HG02852 (cell line): ENCODE results near the gene LHFPL3.
"Not testable (repeated sequence)": the region's sequence is repeated elsewhere in the genome, so short reads cannot be mapped to it uniquely, and the experiment has no call there.

Experiments
- ATAC-seq: cut with Tn5 transposase; IDR thresholded peaks from one replicate; pipeline ENCODE4 v1.9.1; 2021; ENCODE audit warnings: mild to moderate bottlenecking, moderate library complexity; ENCODE audit not compliant: unreplicated experiment

LHFPL3 gene

DNA sequence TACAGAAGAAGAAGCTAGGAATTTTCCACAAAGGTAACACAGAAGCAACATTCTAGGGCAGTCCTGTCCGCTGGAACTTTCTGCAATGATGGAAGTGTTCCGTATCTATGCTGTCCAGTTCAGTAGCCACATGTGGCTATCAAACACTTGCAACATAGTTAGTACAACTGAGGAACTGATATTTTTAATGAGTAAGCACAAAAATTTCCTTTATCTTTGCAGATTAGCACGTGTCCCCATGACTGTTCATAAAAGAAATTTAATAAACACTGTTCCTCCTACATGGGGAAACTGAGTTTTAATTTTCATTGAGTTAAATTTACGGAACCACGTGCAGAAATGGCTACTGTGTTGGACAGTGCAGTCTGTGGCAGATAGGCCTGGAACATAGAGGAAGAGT, 349.2 kb downstream of the LHFPL3 start:
- ATAC-seq: no peak

DNA sequence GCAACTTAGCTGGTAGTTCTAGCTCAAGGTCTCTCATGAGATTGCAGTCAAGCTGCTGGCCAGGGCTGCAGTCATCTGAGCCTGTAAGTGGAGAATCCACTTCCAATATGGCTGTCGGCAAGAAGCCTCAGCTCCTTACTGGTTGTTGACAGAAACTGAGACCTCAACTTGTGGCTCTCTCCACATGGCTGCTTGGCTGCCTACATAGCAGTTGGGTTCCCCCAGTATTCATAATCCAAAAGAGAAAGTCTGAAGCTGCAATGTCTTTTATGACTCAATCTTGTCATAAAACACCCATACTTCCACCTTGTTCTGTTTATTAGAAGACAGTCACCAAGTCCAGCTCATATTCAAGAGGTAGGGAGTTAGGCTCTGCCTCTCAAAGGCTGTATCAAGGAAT, 350.7 kb downstream of the LHFPL3 start:
- ATAC-seq: no peak

DNA sequence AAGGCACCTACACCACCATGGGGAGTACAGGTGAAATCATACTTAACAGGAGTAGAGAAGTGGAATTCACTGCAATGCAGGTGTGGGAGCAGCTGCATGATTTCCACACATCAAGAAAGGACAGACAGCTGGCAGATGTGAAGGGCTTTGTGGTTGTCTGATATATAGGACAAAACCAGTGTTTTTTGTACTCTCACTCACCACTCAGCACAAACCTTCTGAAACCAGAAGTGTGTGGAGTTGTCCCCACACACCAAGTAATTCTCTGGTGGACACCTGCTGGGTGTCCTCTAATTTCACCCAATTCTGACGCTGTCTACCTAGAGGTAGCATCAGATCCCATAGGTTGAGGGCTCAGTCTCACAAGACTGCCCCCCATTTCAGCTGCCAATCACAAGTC, 357.9 kb downstream of the LHFPL3 start:
- no peak for ATAC-seq

DNA sequence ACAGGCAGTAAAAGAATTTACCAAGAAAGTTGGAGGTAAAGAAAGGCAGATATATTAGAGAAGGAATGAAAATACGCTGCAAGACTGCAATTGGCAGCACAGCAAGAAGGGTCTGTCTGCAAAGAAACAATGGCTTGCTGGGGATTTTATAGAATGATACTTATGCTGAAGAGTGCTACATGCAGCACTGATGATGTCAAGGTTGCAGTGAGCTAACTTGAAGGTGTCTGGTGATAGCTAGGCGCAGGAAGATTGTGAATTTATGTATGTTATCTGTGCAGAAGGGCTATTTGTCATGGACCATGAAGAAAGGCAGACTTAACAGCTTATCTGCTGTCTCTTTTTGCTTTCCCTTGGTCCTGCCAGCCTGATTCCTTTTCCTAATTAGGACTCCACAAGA, 366.3 kb downstream of the LHFPL3 start:
- no peak for ATAC-seq

DNA sequence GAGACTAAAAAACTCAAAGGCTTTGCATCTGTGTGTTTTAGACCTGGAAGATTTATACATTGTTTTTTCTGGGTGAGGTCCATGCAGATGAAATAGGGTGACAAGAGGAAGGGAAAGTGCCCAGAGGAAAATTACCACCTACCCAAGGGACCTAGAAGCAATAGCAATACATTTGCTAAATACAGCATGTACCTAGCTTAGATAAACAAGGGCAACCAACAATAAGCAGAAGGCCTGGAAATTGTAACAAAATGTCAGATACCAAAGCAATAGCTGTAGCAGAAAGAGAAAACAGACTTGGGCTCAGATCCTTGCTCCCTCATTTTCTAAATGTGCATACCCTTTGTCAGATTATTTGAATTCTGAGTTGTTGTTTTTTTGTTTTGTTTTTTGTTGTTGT, 367.2 kb downstream of the LHFPL3 start:
- no peak for ATAC-seq

DNA sequence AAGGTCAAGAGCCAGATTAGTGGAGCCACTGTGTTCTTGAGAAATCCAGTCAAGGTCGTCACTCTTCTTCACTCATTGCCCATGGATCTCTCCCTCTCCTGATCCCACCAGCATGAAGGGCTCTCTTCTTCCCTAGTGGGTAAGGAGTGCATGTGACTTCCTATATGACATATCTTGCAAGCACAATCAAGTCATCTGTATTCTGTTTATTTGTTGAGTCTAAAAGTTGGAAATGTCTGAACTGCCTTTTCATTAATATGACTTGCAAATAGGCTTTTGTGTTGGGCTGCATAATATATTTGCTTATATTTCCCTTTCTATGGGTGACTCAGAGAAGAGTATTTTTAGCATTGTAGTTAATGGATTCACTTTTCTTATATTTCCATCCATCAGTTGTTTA, 371.9 kb downstream of the LHFPL3 start:
- ATAC-seq: no peak

DNA sequence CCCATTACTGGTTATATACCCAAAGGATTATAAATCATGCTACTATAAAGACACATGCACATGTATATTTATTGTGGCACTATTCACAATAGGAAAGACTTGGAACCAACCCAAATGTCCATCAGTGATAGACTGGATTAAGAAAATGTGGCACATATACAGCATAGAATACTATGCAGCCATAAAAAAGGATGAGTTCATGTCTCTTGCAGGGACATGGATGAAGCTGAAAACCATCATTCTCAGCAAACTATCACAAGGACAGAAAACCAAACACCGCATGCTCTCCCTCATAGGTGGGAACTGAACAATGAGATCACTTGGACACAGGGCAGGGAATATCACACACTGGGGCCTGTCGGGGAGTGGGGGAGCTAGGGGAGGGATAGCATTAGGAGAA, 392.6 kb downstream of the LHFPL3 start:
- not testable (repeated sequence) for ATAC-seq

DNA sequence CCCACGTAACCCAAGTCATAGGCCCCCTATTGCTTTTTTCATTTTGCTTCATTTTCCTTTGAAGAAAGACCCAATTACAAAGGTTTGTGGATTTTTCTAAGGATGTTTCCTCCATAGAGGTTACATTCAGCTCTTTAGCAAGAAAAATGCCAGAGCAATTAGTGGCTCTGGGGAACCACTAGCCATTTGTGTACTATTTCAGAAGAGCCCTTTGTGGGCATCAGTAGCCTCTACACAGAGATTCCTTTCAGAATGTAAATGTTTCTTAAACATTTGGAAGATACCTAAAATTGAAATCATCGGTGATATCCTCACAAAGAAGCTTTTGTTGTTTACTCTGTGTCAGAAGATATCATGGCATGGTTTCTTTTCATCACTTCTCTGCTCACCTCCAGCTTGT, 394.6 kb downstream of the LHFPL3 start:
- no peak for ATAC-seq

DNA sequence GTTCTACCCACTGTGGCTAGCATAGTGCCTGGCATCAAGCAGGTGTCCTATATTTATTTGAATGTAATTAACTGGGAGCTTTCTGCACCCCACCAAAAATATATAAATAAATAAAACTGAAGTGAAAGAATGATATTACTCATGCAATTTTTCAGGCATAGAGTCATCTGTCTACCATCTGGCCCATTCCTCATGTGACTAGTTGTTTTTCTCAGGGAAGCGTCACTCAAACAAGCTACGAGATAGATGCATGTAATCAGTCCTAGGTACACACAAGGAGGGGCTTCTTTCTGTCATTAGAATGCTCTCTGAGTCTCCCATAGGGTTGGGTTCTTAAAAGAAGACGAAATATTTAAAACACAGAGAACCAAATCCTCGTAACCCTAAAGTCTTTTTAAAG, 430.1 kb downstream of the LHFPL3 start:
- ATAC-seq: no peak

DNA sequence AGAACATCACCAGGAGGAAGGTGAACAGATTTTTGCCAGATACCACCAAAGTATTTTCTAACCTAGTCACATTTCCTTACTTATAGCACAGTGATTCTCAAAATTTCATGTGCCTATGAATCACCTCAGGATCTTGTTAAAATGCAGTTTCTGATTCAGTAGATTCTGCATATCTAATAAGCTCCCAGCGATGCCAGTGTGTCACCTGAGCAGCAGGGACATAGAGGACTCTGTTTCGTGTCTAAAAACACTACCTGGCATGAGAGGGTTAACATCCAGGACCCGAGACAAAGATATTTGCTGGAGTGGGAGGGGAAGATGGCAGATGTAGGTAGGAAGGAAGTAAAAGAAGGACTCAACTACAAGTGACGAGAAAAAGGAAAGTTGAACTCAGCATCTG, 433.5 kb downstream of the LHFPL3 start:
- ATAC-seq: no peak

DNA sequence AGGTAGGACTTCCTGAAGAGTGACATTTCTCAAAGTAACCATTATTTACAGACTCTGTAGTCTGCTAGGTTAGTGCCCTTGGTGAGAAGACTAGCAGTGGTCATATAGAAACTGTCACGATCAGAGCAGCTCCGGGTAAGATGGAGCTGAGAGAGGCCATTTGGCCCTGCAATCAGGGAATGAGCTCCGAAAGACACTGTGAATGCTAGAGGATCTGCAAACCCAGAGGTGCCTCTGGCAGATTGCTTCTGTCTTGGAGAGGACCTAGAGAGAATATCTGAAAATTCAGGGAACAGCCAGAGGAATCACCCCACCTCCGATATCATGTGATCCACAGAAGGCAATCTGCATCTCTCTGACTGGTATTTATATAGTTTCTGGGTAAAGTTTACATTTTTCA, 438.7 kb downstream of the LHFPL3 start:
- no peak for ATAC-seq

DNA sequence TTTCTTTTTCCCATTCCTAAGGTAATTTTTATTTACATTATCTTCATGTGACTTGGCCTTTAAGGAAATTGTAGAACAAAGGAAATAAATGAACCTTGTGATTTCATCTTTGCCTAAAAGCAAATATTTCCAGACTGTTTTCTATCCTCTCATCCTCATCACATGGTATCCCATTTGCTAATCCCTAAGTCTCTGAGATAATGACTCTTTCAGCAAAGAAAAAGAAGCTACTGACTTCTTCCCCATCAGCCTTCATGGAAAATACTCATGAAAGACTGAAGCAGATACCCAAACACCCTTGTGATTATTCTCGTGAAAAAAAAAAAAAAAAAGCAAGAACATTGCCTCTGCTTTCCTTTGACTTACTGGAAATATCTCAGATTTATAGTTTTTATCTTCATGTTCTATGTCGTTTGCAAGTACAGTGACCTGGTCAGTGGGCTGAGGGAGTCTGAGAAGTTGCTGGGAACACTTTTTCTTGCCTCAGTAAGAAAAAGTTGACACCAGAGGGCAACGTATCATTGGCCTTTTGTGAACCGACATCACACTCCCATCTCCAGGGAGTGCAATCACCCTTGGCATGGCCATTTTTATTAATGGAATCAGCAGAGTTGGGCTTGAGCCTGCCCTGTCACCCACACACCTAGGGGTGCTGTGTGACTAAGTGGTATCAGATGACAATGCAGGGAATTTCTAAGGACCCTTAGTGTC, 439.6 kb downstream of the LHFPL3 start:
- ATAC-seq: no peak

DNA sequence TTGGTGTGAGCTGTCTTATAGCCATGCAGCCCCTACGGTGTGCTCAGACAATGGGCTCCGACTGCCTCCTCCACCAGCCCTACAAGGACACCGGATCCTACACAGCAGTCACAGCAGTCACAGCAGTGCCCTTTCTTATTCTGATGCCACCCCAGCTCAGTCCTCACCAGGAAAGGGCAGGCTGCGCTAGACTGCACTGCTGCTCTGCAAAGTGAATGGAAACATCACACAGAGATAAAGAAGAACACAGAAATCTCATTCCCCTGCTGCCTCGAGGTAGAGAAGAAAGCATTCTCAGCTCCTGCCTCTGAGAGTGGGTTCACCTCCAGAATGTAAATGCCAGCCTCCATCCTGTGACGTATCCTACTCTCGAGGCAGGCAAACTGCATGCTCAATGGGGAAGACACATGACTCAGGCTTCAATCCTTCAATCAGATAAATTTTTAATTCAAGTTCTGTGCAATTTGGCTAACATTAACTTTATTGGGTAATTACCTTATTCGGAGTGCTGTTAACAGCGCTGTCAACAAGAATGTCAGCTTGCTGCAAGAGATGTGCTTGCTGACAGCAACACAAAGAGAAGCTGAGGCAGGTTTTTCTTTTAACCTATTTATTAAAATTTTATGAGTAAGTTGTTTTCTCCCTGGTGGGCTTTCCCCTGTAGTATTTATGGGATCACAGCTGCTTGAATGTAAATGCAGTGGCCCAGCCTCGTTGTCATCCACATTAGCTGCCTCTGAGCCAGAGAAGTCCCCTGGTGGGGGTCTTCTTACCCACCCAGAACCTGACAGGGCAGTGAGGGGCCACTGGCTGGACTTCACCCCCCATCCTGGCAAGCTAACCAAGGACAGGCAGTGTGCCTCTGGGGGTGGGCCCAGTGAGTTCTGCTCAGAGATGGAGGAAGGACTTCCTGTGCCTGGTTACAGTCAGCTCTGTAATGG, 444.3 kb downstream of the LHFPL3 start:
- no peak for ATAC-seq

DNA sequence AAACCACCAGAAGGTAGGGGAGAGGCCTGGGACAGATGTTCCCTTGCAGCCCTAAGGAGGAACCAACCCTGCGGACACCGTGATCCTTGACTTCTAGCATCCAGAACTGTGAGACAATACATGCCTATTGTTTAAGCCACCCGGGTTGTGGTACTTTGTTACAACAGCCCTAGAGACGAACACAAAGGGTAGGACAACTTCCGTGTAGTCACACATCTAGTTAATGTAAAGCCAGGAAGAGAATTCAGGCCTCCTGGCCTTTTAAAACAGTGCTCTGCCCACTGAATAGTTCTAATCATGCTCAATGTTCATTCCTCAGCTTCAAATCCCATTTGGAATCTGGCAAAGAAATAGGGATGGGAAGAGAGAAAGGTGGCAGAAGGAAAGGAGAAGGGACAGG, 445.4 kb downstream of the LHFPL3 start:
- ATAC-seq: no peak

DNA sequence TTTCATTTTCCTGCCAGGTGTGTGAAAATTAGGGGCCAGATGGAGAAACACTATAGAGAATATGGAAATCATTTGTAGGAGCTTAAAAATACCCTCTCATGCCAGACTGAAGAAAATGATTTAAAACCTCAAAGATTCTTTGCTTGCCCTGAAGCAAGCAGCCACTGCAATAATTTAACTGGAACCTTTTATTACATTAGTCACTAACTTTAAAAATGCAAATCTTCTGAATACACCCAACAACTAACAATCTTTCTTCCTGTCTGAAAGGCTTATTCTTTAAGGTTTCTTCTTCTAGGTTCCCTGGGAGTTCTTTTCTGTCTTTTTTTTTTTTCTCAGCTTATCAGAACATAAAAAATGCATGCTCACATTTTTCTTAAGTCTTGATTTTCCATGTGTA, 447.1 kb downstream of the LHFPL3 start:
- ATAC-seq: no peak

DNA sequence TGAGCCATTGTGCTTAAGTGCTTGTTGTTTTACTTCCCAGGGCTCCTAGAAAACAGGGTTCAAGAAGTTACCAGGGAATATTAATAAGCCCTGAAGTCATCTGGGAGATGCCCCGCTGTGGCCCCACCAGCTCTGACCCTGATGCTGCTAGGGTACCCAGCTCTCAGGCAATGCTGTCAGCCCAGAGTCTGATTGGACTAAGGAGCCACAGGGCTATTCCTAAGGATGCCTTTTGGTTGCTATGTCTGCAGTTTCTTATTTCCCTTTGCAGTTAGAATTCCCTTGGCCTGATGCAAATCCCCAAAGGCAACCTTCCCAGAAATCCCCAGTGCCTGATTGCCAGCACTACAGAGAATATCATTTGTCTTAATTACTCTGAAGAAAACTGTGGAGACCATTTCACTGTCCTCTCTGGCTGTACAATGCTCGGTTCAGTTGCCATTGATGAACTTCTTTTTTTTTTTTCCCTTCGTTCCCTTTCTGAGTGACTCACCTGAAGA, 448.9 kb downstream of the LHFPL3 start:
- ATAC-seq: no peak

DNA sequence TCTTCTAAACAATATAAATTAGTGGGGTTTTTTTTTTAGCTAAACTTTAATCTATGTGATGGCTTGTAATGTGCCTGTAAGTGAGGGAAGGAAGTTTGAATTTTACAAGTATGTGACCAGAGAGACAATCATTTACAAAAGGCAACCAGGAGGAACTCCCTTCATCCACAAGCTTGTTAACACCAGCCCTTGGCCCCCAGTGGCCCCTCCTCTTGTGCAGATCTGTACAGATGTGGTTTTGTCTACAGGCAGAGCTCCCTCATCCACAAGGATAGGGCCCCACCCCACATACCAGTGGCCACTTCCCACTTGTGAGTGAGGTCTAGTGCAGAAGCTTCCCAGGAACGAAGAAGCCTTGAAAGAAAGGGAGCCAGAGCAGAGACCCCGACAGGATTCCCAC, 451.5 kb downstream of the LHFPL3 start:
- no peak for ATAC-seq

DNA sequence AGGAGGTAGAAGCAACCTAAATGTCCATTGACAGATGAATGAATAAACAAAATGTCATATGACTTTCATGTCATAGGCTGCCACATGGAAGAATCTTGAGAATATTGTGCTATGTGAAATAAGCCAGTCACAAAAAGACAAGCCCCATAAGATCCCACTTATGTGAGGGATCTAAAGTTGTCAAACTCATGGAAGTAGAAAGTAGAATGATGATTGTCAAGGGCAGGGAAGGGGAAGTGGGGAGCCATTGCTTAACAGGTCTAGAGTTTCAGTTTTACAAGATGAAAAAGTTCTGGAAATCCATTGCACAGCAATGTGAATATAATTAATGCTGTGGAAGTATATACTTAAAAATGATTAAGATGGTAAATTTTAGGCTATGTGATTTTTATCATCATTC, 456.3 kb downstream of the LHFPL3 start:
- no peak for ATAC-seq

DNA sequence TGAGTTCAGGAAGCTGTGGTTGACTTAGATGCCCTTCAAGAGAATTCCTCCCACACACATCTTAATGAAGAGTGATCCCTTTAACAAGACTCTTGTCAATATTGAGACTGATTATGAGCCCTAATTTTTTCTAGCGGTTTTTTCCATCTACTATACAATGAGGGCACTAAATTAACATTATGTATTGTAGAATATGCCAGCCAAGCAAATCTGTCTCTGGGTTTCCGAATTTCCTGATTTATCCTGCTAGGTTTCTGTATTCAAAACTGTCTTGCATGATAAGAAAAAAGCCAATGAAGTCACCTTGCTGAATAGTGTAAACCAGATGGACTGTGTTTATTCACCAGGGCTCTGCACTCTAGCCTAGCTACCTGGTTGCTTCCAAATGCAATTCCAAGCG, 461.4 kb downstream of the LHFPL3 start:
- no peak for ATAC-seq

DNA sequence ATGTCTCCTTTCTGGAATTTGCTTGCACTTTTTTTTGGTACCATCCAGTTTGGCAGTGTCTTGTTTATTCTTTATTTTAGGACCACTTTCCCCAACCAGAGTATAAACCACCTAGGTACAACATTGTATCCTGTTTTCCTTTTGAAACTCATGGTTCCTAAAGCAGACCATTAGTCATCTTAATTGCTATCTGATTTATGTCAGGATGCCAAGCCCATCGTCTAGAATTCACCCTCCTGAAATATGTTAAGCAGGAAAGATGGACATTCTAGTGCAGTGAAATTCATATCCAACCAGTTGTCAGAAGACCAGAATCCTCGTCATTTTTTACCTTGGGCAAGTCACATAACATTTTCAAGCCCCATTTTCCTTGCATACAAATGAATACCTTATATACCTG, 462.0 kb downstream of the LHFPL3 start:
- no peak for ATAC-seq

DNA sequence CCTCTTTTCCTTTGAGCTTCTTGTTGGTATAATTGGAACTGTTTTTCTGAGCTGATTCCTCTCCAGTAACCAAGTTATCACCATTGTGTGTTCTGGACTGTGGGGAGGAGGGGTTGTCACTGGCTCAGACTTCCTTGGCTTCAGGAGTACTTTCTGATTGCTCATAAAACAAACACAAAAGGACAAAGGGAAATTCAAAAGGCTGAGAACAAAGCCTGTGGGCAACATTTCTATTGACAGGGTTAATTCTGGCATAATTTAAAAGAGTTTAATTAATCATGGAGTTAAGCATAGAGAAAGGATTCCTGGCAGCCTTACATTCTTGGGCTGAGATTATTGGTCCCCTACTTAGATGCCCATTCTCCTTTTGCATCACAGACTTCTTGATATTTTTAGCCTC, 462.7 kb downstream of the LHFPL3 start:
- ATAC-seq: no peak

DNA sequence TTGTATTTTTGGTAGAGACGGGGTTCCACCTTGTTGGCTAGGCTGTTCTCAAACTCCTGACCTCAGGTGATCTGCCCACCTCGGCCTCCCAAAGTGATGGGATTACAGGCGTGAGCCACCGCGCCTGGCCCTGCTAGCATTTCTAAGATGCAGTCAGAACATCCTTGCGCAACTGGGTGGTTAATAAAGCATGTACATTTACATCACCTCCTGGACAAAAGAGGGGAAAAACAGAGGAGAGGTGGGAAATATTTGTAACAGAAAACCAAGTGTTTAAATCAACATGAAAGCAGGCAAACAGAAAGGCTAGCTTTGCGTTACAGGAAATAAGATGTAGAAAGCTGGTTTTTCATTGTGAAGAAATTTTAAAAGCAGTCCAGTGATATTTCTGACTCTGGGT, 464.7 kb downstream of the LHFPL3 start:
- no peak for ATAC-seq
